Measurements from ENCODE around the gene FOXP1. TPM values are rescaled to one million over a fixed set of nuclear protein-coding genes. Genes with fewer than 3 reads are reported as not detected.

FOXP1 gene
- total RNA-seq, 1 donor from 2014 or later, result 195 TPM

GRCh38 chr3:71444861-71445259 is 138.7 kb downstream of the FOXP1 start:
- no peak overlapping the region for H3K4me3 Mint-ChIP-seq (ENCODE audit: unreplicated experiment)
- no peaks in the 10 kb centered on the region for H3K9me3 Mint-ChIP-seq (ENCODE audit: unreplicated experiment)
- no peak for TF ChIP-seq CTCF (IDR thresholded peaks at IDR 0.05)
- no peak for DNase-seq (ENCODE audit: extremely low spot score, unreplicated experiment)
- peaks cover 7% of the 10 kb centered on the region for H3K36me3 Mint-ChIP-seq (ENCODE audit: unreplicated experiment)
- H3K27me3 Mint-ChIP-seq (ENCODE audit: unreplicated experiment), result no peaks in the 10 kb centered on the region
- peak overlapping the region; percentile 25 for H3K27ac Mint-ChIP-seq (ENCODE audit: unreplicated experiment)
- H3K4me1 Mint-ChIP-seq (ENCODE audit: unreplicated experiment), result peaks cover 56% of the 10 kb centered on the region

GRCh38 chr3:71444028-71444860 is 139.3 kb downstream of the FOXP1 start:
- H3K4me3 Mint-ChIP-seq (ENCODE audit: unreplicated experiment), result no peak overlapping the region

GRCh38 chr3:71443332-71443731 is 140.2 kb downstream of the FOXP1 start:
- TF ChIP-seq CTCF (IDR thresholded peaks at IDR 0.05), result no peak
- Mint-ChIP-seq H3K27me3 (ENCODE audit: unreplicated experiment) (no peaks in the 10 kb centered on the region), H3K4me1 (ENCODE audit: unreplicated experiment) (peaks cover 65% of the 10 kb centered on the region), H3K9me3 (ENCODE audit: unreplicated experiment) (no peaks in the 10 kb centered on the region), H3K27ac (ENCODE audit: unreplicated experiment) (no peak overlapping the region), H3K4me3 (ENCODE audit: unreplicated experiment) (no peak overlapping the region), H3K36me3 (ENCODE audit: unreplicated experiment) (peaks cover 7% of the 10 kb centered on the region)
- DNase-seq (ENCODE audit: extremely low spot score, unreplicated experiment), result no peak

More at GRCh38 chr3:71444028-71444860, 139.3 kb downstream of the FOXP1 start:
- no peak for DNase-seq (ENCODE audit: extremely low spot score, unreplicated experiment)
- H3K36me3 Mint-ChIP-seq (ENCODE audit: unreplicated experiment), result peaks cover 7% of the 10 kb centered on the region
- no peaks in the 10 kb centered on the region for H3K27me3 Mint-ChIP-seq (ENCODE audit: unreplicated experiment)
- peak overlapping the region; percentile 40 for H3K27ac Mint-ChIP-seq (ENCODE audit: unreplicated experiment)
- H3K4me1 Mint-ChIP-seq (ENCODE audit: unreplicated experiment), result peaks cover 58% of the 10 kb centered on the region
- H3K9me3 Mint-ChIP-seq (ENCODE audit: unreplicated experiment), result no peaks in the 10 kb centered on the region
- no peak for TF ChIP-seq CTCF (IDR thresholded peaks at IDR 0.05)

GRCh38 chr3:71442652-71443042 is 140.9 kb downstream of the FOXP1 start:
- Mint-ChIP-seq H3K4me1 (ENCODE audit: unreplicated experiment) (peaks cover 65% of the 10 kb centered on the region), H3K27ac (ENCODE audit: unreplicated experiment) (no peak overlapping the region), H3K27me3 (ENCODE audit: unreplicated experiment) (no peaks in the 10 kb centered on the region), H3K9me3 (ENCODE audit: unreplicated experiment) (no peaks in the 10 kb centered on the region), H3K4me3 (ENCODE audit: unreplicated experiment) (no peak overlapping the region), H3K36me3 (ENCODE audit: unreplicated experiment) (peaks cover 7% of the 10 kb centered on the region)
- no peak for TF ChIP-seq CTCF (IDR thresholded peaks at IDR 0.05)
- no peak for DNase-seq (ENCODE audit: extremely low spot score, unreplicated experiment)

- no peak for DNase-seq (ENCODE audit: extremely low spot score, unreplicated experiment)
- Mint-ChIP-seq H3K4me3 (ENCODE audit: unreplicated experiment) (no peak overlapping the region), H3K36me3 (ENCODE audit: unreplicated experiment) (peaks cover 8% of the 10 kb centered on the region), H3K9me3 (ENCODE audit: unreplicated experiment) (no peaks in the 10 kb centered on the region), H3K27me3 (ENCODE audit: unreplicated experiment) (no peaks in the 10 kb centered on the region), H3K4me1 (ENCODE audit: unreplicated experiment) (peaks cover 66% of the 10 kb centered on the region), H3K27ac (ENCODE audit: unreplicated experiment) (peak overlapping the region; percentile 44)
- no peak for TF ChIP-seq CTCF (IDR thresholded peaks at IDR 0.05)
Observed at GRCh38 chr3:71441925-71442651, 141.4 kb downstream of the FOXP1 start.
